CD4-positive, alpha-beta T cell treated with Interleukin-4 for 1 hour (primary cell): ENCODE measurements around the gene ENTREP3.
A peak's percentile ranks its signal among the peaks of the same experiment; 100 is the strongest.

Source experiments
- DNase-seq, 2 donors: peaks; one replicate each; pipeline ENCODE4 v3.0.0-alpha.2; 2020 to 2022

Gene ENTREP3

DNA sequence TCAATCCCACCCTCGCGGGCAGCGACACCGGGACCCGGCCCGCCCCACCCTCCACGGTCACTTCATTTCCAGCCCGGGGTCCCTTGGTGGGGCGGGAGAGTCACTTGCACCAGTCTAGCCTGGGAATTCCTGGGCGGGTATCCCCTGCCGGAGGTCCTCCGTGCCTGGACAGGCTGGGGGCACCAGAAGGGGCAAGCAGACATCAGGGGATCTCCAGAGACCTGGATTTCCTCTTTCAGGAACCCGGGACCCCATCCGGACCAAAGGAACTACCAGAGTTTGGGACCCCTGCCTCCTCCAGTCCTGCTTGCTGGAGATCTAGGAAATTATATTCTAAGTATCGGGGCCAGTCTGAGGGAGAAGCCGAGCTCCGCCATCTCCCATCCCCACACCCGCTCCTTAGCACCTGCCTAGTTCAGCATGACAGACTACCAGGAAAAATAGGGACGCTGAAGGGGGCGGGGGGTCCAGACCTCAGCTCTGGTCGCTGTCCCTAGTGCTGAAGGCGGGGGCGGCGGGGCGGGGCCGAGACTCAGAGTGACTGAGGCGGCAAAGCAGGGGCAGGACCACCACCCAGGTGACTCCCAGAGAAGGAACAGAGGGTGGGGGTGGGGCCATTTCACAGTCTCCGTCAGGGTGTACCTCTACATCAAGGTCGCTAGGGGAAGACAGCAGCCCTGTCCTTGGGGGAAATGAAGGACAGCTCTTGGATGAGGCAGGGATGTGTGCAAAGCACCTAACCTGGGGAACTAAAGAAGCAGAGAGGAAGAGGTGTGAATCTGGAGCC is 22.8 kb upstream of the ENTREP3 start:
- peak; percentile 70 to 81 for DNase-seq

DNA sequence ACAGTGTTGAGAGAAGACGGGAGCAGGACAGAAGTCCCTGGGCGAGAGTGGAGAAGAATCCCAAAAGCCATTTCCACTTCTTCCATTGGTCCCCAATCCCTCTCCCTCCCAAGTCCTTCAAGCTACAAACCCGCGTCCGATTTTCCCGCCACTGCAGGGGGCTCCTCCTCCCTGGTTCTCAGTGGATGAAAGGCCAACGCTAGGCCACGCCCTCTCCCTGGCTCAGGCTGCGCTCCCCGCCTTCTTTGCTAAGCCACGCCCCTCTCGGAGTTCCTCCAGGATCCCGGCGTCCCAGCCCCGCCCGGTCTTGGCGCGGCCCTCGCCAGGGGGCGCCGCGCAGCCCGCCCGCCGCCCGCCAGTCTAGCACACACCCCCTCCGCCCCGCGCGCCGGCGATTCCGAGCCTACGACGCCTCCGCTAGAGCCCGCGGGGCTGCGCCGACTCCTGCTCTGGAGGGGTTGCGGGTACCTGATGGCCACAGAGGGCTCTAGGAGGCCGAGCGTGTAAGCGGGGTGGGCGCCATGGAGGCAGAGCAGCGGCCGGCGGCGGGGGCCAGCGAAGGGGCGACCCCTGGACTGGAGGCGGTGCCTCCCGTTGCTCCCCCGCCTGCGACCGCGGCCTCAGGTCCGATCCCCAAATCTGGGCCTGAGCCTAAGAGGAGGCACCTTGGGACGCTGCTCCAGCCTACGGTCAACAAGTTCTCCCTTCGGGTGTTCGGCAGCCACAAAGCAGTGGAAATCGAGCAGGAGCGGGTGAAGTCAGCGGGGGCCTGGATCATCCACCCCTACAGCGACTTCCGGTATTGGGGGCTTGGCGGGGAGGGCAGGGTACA is 22.0 kb upstream of the ENTREP3 start, which contains the start of gene HCN3:
Gene HCN3, plus strand, starts transcription at position 394 of the 832 bp plus-strand sequence. Its CDS starts 128 bp downstream, at position 522.
- peak; percentile 94 to 96 for DNase-seq

GRCh38 chr1:155273343-155274245 is 18.3 kb upstream of the ENTREP3 start, which contains the start of gene CLK2:
Gene CLK2 (minus strand): TSS chr1:155273504. CDS start chr1:155270977, 2,527 bp downstream.
- DNase-seq = peak; percentile 93

DNA sequence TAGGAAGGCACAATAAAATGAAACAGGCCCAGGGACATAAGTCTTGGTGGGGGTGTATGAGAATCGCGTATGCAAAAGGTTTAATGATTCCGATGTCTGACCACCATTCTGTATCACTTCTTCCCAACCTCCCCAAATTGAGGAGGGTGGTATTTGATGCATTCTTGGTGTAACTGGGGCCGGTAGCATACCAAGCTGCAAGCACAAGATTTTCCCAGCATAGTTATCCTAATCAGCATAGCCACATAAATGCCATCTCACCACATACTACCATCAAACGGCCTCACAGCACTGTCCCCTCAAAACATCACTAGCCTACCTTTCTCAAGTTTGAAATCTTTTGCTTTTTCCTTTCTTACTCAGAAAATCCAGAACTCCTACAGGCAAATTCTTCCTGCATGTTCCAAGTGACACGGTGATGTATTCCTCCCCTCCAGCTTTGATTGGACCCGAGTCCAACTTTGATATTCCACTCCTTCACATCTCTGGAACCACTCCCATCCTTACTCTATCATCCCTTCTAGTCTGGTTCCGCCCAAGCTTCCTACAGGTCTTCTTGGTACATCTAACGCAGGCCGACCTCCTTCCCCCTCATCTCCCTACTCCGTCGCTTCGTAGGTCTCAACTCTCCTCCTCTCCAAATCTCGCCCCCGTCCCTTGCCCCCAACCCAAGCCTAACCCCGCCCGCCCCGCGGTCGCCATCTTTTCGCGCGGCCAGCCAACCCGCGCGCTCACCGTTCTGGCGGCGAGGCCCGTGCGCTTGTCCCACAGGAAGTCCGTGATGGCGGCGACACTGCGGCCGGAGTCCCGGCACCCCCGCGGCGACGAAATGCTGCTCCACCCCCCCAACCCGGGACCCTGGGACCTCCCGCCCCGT is 17.4 kb upstream of the ENTREP3 start:
- DNase-seq = no peak

DNA sequence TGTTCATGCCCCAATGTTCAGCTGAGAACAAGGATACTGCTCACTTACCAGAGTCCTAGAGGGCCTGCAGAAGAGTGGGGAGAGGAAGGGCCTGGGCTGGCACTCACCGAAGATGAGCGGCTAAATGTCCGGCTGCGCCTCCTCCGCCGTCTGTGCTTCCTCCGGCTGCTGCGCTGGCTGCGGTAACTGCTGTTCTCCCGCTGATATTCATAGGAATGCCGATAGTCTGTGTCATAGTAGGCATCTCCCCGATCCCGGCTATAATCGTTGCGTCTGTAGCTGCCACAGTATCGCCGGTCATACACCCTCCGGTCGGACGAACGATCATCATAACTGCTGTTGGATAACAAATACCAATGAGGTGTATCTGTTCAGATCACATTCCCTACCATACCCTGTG is 14.1 kb upstream of the ENTREP3 start:
- no peak for DNase-seq

DNA sequence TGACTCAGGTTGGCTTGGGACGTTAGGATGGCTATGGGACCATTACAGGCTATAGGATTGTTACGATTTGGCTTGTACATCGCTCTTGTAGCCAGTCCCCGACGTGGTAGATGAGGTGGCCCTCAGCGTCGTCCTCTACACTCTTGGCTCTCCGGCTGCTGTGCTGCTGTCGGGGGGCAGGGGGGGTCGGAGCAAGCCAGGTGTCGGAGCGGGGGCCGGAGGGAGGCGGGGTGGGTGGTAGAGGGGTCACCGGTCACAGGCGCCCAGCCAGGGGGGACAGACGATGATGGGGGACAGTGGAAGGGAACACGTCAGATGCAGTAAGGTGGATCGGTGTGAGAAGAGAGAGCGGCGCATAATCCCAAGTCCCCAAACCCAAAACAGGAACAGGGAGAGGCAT is 13.3 kb upstream of the ENTREP3 start:
- no peak for DNase-seq

GRCh38 chr1:155267373-155267772 is 12.1 kb upstream of the ENTREP3 start:
- no peak for DNase-seq

DNA sequence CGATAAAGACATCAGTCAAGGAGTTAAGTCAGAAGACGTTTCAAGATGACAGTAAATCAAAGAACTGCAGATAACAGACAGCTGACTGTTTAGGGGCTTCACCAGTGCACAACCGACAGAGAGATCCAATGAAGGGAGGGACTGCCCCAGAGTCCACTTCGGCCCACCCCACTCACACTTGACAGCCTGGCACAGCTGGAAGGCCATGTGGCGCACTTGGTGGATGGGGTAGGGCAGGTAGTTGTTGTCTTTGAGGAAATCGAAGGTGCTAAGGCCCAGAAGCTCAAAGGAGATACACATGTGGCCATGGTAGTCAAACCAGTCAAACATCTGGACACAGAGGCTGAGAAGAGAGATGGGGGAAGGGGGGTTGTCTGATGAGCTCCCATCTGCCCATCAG is 11.3 kb upstream of the ENTREP3 start:
- no peak for DNase-seq

- no peak for DNase-seq
These were observed 7.8 kb upstream of the ENTREP3 start for GRCh38 chr1:155263067-155263466.

DNA sequence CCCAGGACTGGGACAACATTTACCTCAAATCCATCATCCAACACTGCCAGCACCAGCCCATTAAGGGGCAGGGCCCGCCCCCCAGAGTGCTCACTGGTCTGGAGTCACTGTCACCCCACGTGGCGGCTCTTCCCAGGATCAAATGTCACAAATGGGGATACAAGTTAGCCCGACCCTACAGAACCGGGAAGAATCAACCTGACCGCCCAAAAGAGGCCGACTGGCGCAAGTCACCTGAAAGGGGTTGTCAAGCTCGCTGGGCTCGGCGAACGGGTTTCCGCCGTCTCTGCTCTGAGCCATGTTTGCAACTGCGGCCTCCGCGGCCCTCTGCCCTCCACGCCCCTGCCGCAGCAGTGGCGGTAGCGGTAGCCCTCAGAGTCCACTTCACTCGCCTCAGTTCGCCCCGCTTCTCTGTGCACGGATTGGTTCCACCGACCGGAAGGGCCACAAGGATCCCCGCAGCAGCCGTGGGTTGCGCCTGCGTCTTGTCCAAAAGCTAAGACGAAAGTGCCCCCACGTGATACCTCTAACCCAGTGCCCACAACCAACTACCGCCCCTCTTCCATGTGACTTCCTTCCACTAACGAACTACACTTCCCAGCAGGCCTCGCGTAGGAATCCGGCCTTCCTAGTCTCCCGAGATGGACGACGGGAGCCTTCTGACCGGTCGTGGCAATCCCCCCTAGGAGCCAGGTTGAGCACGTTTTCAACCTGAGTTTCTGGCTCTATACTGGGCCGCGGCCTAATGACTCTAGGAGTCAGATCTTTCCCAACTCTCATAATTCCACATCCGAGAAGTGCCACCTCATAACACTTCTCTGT is 6.8 kb upstream of the ENTREP3 start, which contains the start of gene SCAMP3:
Gene SCAMP3, minus strand, starts transcription at position 509 of the 822 bp plus-strand sequence. Its CDS starts 209 bp downstream, at position 300.
- peak; percentile 92 for DNase-seq

- peak in 1 of 2 donors; percentile 28 for DNase-seq
These were observed 6.2 kb upstream of the ENTREP3 start for GRCh38 chr1:155261493-155261851.

GRCh38 chr1:155260276-155260675 is 5.0 kb upstream of the ENTREP3 start:
- no peak for DNase-seq

DNA sequence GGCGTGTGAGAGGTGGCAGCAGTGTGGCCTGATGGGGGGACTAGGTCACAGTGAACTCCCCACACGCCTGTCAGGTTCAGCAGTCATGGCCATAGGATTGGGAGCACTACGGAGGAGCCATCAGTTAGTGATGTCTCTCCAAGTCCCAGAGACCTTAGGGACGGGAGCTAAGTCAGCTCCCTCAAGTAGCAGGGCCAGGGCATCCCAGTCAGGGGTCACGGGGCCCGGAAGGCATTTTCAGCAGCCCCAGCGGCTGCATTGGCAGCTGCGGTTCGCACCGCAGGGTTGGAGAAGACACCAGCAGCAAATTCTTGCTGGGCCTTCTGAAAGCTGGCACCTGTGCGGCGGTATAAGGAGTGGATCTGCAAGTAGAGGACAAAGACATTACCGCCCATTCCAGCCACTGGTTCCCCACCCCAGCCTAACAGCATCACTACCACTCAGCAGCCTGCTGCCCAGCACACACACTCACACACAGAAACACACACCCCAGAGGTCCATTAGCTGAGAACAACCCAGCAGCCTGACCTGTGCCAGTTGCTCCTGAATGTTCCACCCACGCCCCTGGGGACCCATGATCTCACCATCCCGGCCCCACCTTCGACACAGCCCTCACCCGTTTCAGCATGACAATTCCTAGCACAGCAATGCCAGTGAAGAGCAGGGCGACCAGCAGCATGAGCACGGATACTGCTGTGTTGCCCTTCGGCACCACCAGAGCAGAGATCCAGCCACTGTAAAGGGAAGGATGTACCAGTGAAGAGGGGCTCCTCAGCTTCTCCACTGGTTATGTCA is 972 bp upstream of the ENTREP3 start:
- no peak for DNase-seq

DNA sequence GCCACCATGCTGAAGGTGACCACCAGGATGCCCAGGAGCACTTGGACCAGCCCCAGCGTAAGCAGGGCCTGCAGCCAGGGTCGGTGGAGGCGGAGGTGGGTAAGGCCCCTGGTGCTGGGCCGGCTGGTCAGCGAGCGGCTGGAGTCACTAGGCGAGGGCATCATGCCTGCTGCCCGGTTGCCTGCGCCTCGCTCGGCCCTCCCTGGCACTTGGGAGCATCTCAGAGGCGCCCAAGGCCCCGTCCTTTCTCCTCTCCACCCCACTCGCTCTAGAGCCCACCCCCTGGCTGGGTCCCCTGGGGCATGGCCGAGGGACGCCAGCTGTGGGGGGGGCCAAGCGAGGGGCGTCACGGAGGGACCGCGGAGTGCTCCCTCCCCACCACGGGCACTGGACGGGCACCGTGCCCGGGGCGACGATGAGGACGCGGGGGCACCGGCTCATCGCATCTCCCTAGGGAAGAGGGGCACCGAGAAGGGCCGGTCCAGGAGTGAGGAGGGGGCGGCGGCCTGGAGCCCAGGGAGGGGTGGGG is 505 bp downstream of the ENTREP3 start:
- no peak for DNase-seq

- DNase-seq = no peak
These were observed 1.0 kb downstream of the ENTREP3 start for GRCh38 chr1:155254228-155254713.

- no peak for DNase-seq
These were observed 1.5 kb downstream of the ENTREP3 start for GRCh38 chr1:155253797-155254196.

DNA sequence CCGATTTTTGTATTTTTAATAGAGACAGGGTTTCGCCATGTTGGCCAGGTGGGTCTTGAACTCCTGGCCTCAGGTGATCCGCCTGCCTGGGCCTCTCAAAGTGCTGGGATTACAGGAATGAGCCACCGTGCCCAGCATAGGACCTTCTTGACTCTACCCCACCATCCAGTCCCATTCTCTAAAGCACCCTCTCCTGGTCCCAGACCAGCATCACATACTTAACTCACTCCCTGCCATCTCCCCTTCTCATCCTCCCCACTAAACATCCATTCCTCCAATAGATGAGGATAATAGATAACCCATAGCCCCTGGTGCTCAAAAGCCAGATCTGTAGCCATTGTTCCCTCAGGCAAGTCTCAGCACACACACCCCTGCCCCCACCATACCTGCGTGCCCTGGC is 2.1 kb downstream of the ENTREP3 start:
- DNase-seq = no peak

DNA sequence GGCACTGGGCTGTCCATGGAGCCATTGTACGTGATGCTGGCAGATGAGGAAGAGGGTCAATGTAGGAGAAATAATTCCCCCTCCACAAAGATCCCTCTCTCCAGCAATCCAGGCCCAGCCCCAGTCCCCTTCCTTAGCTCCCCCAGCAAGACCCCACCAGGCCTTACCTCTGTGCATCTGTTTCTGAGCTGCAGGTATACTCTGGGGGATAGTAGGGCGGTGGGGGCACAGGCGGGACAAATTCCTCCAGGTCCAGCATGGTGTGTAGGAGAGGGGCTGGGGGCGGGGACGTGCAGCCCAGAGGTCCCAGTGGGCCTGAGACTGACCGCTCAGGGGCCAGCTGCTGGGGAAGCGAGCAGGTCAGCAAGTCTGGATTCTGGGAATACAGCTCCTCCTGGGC is 3.7 kb downstream of the ENTREP3 start:
- DNase-seq = no peak
